Retinal pigment epithelial cell (primary cell): Measurements from ENCODE around the gene ANKRD28.
"Not testable (repeated sequence)": the region's sequence is repeated elsewhere in the genome, so short reads cannot be mapped to it uniquely, and the experiment has no call there.

ENCODE experiments used
- DNase-seq: peaks from one replicate; pipeline ENCODE4 v3.0.0-alpha.2; 2010; ENCODE audit warnings: low read depth
- H3K4me3 ChIP-seq: 2 replicates; pipeline ENCODE4 v1.5.1; 2011; ENCODE audit warnings: mild to moderate bottlenecking, low read length, control low read depth, moderate library complexity
- TF ChIP-seq, protein P1 (sequence below): conservative IDR thresholded peaks from 2 replicates; pipeline ENCODE4 v1.5.1; 2011; ENCODE audit warnings: low read depth, low read length, control low read depth, inconsistent platforms

ANKRD28 gene

DNA sequence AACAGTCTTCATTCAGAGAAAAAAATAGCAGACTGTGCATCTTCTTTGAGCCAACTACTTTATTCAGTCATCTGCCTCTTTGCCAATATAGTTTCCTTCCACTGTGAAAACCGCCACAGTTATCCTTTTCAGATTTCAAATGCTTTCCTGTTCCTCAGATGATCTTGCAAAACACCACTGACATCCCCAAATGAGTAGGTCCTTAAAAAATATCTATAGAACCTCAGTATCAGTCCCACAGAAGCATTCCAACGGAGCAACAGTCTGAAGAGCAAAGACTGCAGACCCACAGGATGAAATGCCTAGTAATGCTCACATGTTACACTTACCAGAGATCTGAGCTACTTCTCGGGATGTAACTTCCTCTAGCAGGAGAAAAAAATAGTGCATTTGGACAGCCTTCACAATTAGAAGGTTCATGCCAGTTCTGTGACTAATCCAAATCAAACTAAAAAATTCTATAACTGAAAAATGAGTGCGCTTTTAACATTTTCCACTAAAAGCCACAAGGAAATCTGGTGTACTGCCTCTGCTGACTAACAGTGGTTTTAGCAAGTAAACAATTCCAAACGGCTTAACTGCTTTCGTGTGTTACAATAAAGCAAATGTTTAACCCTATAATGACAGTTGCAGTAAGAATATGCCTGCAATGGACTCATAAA lies at the start of gene ANKRD28:
TSS of gene ANKRD28 (minus strand) at position 338 of the 662 bp plus-strand sequence. CDS start 1,458 bp downstream, outside the sequence.
- peak within 1 kb of the TSS; percentile 62 for H3K4me3 ChIP-seq
- DNase-seq = peak; percentile 94
- TF ChIP-seq, protein P1, sequence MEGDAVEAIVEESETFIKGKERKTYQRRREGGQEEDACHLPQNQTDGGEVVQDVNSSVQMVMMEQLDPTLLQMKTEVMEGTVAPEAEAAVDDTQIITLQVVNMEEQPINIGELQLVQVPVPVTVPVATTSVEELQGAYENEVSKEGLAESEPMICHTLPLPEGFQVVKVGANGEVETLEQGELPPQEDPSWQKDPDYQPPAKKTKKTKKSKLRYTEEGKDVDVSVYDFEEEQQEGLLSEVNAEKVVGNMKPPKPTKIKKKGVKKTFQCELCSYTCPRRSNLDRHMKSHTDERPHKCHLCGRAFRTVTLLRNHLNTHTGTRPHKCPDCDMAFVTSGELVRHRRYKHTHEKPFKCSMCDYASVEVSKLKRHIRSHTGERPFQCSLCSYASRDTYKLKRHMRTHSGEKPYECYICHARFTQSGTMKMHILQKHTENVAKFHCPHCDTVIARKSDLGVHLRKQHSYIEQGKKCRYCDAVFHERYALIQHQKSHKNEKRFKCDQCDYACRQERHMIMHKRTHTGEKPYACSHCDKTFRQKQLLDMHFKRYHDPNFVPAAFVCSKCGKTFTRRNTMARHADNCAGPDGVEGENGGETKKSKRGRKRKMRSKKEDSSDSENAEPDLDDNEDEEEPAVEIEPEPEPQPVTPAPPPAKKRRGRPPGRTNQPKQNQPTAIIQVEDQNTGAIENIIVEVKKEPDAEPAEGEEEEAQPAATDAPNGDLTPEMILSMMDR = peak; percentile 35

DNA sequence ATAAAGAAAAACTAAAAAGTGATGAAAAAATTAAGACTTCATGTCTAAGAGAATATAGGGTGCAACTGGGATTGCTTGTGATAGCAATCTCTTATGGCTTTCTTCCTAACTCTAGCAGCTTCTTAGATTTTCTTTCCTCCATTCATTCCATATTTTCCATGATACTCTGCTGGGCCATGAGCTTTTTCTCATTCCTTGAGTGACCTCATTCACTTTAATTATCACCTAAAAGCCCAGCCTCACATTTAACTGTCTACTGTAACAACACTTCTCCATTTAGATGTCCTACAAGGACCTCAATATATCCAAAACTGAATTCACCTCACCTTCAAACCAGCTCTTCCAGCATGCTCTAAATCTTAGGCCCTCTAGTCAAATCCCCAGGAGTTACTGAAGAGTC lies 49.5 kb upstream of the ANKRD28 start:
- TF ChIP-seq, protein P1 = no peak
- no peak overlapping the region for H3K4me3 ChIP-seq
- no peak for DNase-seq

DNA sequence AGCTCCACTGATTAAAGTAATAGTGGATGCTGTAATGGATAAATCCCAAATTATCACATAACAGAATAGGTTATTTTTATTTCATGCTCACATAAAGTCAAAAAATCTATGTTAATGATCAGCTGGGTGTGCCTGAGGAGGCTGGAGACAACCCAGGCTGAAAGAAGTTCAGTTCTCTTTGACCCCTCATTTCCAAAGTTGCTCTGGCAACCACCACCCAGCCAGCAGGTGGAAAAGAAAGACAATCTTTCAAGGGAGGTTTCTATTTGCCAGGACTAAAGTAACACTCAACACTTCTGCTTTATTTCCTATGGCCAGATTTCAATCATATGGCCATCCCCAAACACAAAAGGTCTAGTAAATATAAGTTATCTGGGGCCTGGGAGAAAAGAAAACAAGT lies 48.8 kb upstream of the ANKRD28 start:
- TF ChIP-seq, protein P1 = no peak

DNA sequence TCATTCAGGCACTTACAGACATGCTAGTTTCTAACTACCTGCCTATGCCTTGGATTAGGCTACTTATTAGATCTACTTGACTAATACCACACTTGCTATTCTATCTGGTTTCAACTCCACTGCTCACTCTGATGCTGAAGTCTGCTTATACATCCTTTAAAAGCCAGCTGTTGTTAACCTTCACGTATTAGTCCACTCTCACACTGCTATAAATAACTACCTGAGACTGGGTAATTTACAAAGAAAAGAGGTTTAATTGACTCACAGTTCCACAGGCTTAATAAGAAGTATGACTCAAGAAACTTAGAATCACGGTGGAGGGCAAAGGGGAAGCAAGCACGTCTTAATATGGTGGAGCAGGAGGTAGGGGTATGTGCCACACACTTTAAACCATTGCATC lies 47.7 kb upstream of the ANKRD28 start:
- TF ChIP-seq, protein P1 = no peak
- no peak overlapping the region for H3K4me3 ChIP-seq
- DNase-seq = peak; percentile 29

More for the DNA sequence above, 48.8 kb upstream of the ANKRD28 start:
- DNase-seq = no peak
- no peak overlapping the region for H3K4me3 ChIP-seq

DNA sequence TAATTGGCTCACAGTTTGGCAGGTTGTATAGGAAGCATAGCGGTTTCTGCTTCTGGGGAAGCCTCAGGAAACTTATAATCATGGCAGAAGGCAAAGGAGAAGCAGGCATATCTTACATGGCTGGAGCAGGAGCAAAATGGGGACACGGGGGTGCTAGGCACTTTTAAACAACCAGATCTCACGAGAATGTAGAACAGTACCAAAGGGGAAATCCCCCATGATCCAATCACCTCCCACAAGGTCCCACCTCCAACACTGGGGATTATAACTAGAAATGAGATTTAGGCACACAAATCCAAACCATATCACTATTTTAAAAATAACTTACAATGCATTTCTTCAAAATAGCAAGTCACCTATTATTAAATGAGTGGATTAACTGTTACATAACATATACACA lies 47.1 kb upstream of the ANKRD28 start:
- H3K4me3 ChIP-seq = no peak overlapping the region
- DNase-seq = no peak
- TF ChIP-seq, protein P1 = no peak

DNA sequence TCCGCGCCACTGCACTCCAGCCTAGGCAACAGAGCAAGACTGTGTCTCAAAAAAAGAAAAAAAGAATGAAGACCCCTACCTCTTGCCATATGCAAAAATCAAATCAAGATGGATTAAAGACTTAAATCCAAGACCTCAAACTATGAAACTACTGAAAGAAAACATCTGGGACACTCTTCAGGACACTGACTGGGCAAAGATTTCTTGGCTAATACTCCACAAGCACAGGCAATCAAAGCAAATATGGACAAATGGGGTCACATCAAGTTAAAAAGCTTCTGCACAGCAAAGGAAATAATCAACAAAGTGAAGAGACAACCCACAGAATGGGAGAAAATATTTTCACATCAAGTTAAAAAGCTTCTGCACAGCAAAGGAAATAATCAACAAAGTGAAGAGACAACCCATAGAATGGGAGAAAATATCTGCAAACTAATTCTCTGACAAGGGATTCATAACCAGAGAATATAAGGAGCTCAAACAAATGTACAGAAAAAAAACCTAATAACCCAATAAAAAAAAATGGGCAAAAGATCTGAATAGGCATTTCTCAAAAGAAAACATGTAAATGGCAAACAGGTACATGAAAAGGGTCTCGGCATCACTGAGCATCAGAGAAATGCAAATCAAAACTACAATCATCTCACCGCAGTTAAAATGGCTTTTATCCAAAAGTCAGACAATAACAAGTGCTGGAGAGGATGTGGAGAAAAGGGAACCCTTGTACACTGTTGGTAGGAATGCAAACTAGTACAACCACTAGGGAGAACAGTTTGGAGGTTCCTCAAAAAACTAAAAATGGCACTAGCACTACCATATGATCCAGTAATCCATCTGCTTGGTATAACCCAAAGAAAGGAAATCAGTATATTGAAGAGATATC lies 43.6 kb upstream of the ANKRD28 start:
- H3K4me3 ChIP-seq, DNase-seq: not testable (repeated sequence)

DNA sequence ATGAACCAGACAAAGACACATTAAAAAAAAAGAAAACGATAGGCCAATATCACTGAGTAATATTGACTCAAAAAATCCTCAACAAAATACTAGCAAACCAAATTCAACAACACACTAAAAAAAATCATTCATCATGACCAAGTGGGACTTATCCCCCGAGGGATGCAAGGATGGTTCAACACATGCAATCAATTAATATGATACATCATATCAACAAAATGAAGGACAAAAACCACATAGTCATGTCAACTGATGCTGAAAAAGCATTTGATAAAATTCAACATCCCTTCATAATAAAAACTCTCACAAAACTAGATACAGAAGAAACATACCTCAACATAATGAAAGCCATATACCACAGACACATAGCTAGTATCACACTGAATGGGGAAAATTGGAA lies 41.8 kb upstream of the ANKRD28 start:
- no peak for DNase-seq
- H3K4me3 ChIP-seq = no peak overlapping the region
- TF ChIP-seq, protein P1 = no peak
